ENCODE measurements around the gene FAM13A. TPM values are rescaled to one million over a fixed set of nuclear protein-coding genes. Genes with fewer than 3 reads are reported as not detected.

The FAM13A gene
- total RNA-seq, 1 donor from 2014 or later = 16.9 TPM

GRCh38 chr4:88991746-88992145 lies 65.2 kb downstream of the FAM13A start:
- Histone ChIP-seq H3K36me3 (no peaks in the 10 kb centered on the region), H3K27ac (replicated peaks) (no peak overlapping the region), H3K27me3 (ENCODE audit: low read depth) (no peaks in the 10 kb centered on the region), H3K9me3 (replicated peaks) (no peaks in the 10 kb centered on the region), H3K4me3 (no peak overlapping the region), H3K4me1 (peaks cover 22% of the 10 kb centered on the region)
- intact Hi-C loops (cut with micrococcal nuclease) = no loop called here
- no peak for DNase-seq
- no peak for TF ChIP-seq CTCF (IDR thresholded peaks at IDR 0.05; ENCODE audit: borderline replicate concordance)

GRCh38 chr4:88989990-88990389 lies 67.0 kb downstream of the FAM13A start:
- no peak for DNase-seq
- Histone ChIP-seq H3K4me1 (peaks cover 22% of the 10 kb centered on the region), H3K27ac (replicated peaks) (peak overlapping the region; percentile 38), H3K27me3 (ENCODE audit: low read depth) (no peaks in the 10 kb centered on the region), H3K36me3 (no peaks in the 10 kb centered on the region), H3K9me3 (replicated peaks) (no peaks in the 10 kb centered on the region), H3K4me3 (no peak overlapping the region)
- intact Hi-C loops (cut with micrococcal nuclease) = no loop called here
- no peak for TF ChIP-seq CTCF (IDR thresholded peaks at IDR 0.05; ENCODE audit: borderline replicate concordance)

- H3K4me1 ChIP-seq = peaks cover 8% of the 10 kb centered on the region
- no peak overlapping the region for H3K4me3 ChIP-seq
- no peak overlapping the region for H3K27ac ChIP-seq (replicated peaks)
- H3K9me3 ChIP-seq (replicated peaks) = no peaks in the 10 kb centered on the region
- no peaks in the 10 kb centered on the region for H3K27me3 ChIP-seq (ENCODE audit: low read depth)
- TF ChIP-seq CTCF (IDR thresholded peaks at IDR 0.05; ENCODE audit: borderline replicate concordance) = no peak
- H3K36me3 ChIP-seq = no peaks in the 10 kb centered on the region
- no peak for DNase-seq
- intact Hi-C loops (cut with micrococcal nuclease) = no loop called here
Measured at GRCh38 chr4:88985088-88985773, 71.8 kb downstream of the FAM13A start.

- intact Hi-C loops (cut with micrococcal nuclease) = no loop called here
- no peak overlapping the region for H3K27ac ChIP-seq (replicated peaks)
Measured at GRCh38 chr4:88982757-88983156, 74.2 kb downstream of the FAM13A start.

GRCh38 chr4:88981993-88982392 lies 75.0 kb downstream of the FAM13A start:
- no peaks in the 10 kb centered on the region for H3K4me1 ChIP-seq
- H3K4me3 ChIP-seq = no peak overlapping the region
- H3K36me3 ChIP-seq = no peaks in the 10 kb centered on the region
- intact Hi-C loops (cut with micrococcal nuclease) = no loop called here
- no peak overlapping the region for H3K27ac ChIP-seq (replicated peaks)
- H3K27me3 ChIP-seq (ENCODE audit: low read depth) = no peaks in the 10 kb centered on the region
- no peak for TF ChIP-seq CTCF (IDR thresholded peaks at IDR 0.05; ENCODE audit: borderline replicate concordance)
- DNase-seq = no peak
- no peaks in the 10 kb centered on the region for H3K9me3 ChIP-seq (replicated peaks)

More at GRCh38 chr4:88982757-88983156, 74.2 kb downstream of the FAM13A start:
- no peak for TF ChIP-seq CTCF (IDR thresholded peaks at IDR 0.05; ENCODE audit: borderline replicate concordance)
- no peaks in the 10 kb centered on the region for H3K36me3 ChIP-seq
- H3K27me3 ChIP-seq (ENCODE audit: low read depth) = no peaks in the 10 kb centered on the region
- no peak overlapping the region for H3K4me3 ChIP-seq
- DNase-seq = no peak
- no peaks in the 10 kb centered on the region for H3K9me3 ChIP-seq (replicated peaks)
- no peaks in the 10 kb centered on the region for H3K4me1 ChIP-seq
